Measurements from ENCODE around the gene SFSWAP.
"Not testable (repeated sequence)": the region's sequence is repeated elsewhere in the genome, so short reads cannot be mapped to it uniquely, and the experiment has no call there.

SFSWAP gene

GRCh38 chr12:131704509-131704908 is 6.4 kb upstream of the SFSWAP start:
- DNase-seq = no peak

- not testable (repeated sequence) for DNase-seq
These were observed 4.2 kb upstream of the SFSWAP start for GRCh38 chr12:131706709-131707108.

GRCh38 chr12:131709226-131709625 is 1.7 kb upstream of the SFSWAP start:
- no peak for DNase-seq

GRCh38 chr12:131711551-131712205 is 788 bp downstream of the SFSWAP start:
- no peak for DNase-seq

GRCh38 chr12:131713349-131713748 is 2.5 kb downstream of the SFSWAP start:
- DNase-seq = no peak

- DNase-seq = no peak
These were observed 3.9 kb downstream of the SFSWAP start for GRCh38 chr12:131714759-131715158.

- DNase-seq = no peak
These were observed 5.4 kb downstream of the SFSWAP start for GRCh38 chr12:131716282-131716681.

- DNase-seq = no peak
These were observed 9.4 kb downstream of the SFSWAP start for GRCh38 chr12:131720241-131720640.

- no peak for DNase-seq
These were observed 10.0 kb downstream of the SFSWAP start for GRCh38 chr12:131720921-131721320.

- DNase-seq = no peak
These were observed 10.7 kb downstream of the SFSWAP start for GRCh38 chr12:131721548-131721947.

GRCh38 chr12:131723532-131723931 is 12.6 kb downstream of the SFSWAP start:
- no peak for DNase-seq

- no peak for DNase-seq
These were observed 13.6 kb downstream of the SFSWAP start for GRCh38 chr12:131724534-131724933.

- DNase-seq = no peak
These were observed 14.6 kb downstream of the SFSWAP start for GRCh38 chr12:131725503-131725902.

GRCh38 chr12:131728720-131729119 is 17.8 kb downstream of the SFSWAP start:
- DNase-seq = no peak

- DNase-seq = no peak
These were observed 18.5 kb downstream of the SFSWAP start for GRCh38 chr12:131729254-131729955.

GRCh38 chr12:131732996-131733615 is 22.2 kb downstream of the SFSWAP start:
- DNase-seq = no peak

- DNase-seq = no peak
These were observed 23.0 kb downstream of the SFSWAP start for GRCh38 chr12:131733874-131734273.

- DNase-seq = no peak
These were observed 23.7 kb downstream of the SFSWAP start for GRCh38 chr12:131734336-131735152.

- DNase-seq = no peak
These were observed 24.2 kb downstream of the SFSWAP start for GRCh38 chr12:131735153-131735456.

- DNase-seq = no peak
These were observed 24.9 kb downstream of the SFSWAP start for GRCh38 chr12:131735476-131736445.

GRCh38 chr12:131736446-131737149 is 25.7 kb downstream of the SFSWAP start:
- DNase-seq = no peak

Data from NCI-H1436 treated with DMSO at 0.1 percent for 48 hours (cell line).